KMS-11 (cell line): Measurements from ENCODE around the gene TP53I11.

ENCODE experiments used
- H2AFZ ChIP-seq: fragments of 200-600 bp; sonication (generic); 2 replicates; pipeline ENCODE4 v1.6.1; 2016; ENCODE audit warnings: antibody characterized with exemption, mixed run types, low read depth
- H3K27ac ChIP-seq: fragments of 200-600 bp; sonication (generic); 2 replicates; pipeline ENCODE4 v1.6.1; 2016; ENCODE audit warnings: mild to moderate bottlenecking, mixed run types
- H3K27me3 ChIP-seq: fragments of 200-600 bp; sonication (generic); 2 replicates; pipeline ENCODE4 v1.6.1; 2017; ENCODE audit warnings: mild to moderate bottlenecking, low read depth, mixed run types, moderate library complexity; ENCODE audit not compliant: insufficient read depth
- H3K36me3 ChIP-seq: fragments of 200-600 bp; sonication (generic); 2 replicates; pipeline ENCODE4 v1.6.1; 2017; ENCODE audit warnings: mild to moderate bottlenecking, mixed run types; ENCODE audit not compliant: insufficient read depth
- H3K4me1 ChIP-seq: fragments of 200-600 bp; sonication (generic); 2 replicates; pipeline ENCODE4 v1.6.1; 2016; ENCODE audit warnings: mild to moderate bottlenecking, low read depth, mixed run types; ENCODE audit not compliant: poor library complexity, severe bottlenecking
- H3K4me2 ChIP-seq: fragments of 200-600 bp; sonication (generic); 2 replicates; pipeline ENCODE4 v1.7.0; 2016; ENCODE audit warnings: mild to moderate bottlenecking, mixed run types
- H3K4me3 ChIP-seq: fragments of 200-600 bp; sonication (generic); IDR thresholded peaks from 2 replicates; pipeline ENCODE4 v1.6.1; 2017; ENCODE audit warnings: low read depth, low read length, mixed read lengths; ENCODE audit not compliant: insufficient read depth
- H3K79me2 ChIP-seq: fragments of 200-600 bp; sonication (generic); 2 replicates; pipeline ENCODE4 v1.6.1; 2016; ENCODE audit warnings: low read depth, mixed run types; ENCODE audit not compliant: insufficient read depth
- H3K9ac ChIP-seq: fragments of 200-600 bp; sonication (generic); 2 replicates; pipeline ENCODE4 v1.6.1; 2016; ENCODE audit warnings: mild to moderate bottlenecking, mixed run types
- H4K20me1 ChIP-seq: fragments of 200-600 bp; sonication (generic); 2 replicates; pipeline ENCODE4 v1.6.1; 2016; ENCODE audit warnings: mild to moderate bottlenecking, mixed run types; ENCODE audit not compliant: insufficient read depth
- TF ChIP-seq, protein P1 (sequence below): fragments of 200-600 bp; sonication (generic); conservative IDR thresholded peaks from 2 replicates; pipeline ENCODE4 v1.6.1; 2017; ENCODE audit warnings: low read depth, mild to moderate bottlenecking, antibody characterized with exemption, low read length, moderate library complexity, mixed read lengths

Gene TP53I11

DNA sequence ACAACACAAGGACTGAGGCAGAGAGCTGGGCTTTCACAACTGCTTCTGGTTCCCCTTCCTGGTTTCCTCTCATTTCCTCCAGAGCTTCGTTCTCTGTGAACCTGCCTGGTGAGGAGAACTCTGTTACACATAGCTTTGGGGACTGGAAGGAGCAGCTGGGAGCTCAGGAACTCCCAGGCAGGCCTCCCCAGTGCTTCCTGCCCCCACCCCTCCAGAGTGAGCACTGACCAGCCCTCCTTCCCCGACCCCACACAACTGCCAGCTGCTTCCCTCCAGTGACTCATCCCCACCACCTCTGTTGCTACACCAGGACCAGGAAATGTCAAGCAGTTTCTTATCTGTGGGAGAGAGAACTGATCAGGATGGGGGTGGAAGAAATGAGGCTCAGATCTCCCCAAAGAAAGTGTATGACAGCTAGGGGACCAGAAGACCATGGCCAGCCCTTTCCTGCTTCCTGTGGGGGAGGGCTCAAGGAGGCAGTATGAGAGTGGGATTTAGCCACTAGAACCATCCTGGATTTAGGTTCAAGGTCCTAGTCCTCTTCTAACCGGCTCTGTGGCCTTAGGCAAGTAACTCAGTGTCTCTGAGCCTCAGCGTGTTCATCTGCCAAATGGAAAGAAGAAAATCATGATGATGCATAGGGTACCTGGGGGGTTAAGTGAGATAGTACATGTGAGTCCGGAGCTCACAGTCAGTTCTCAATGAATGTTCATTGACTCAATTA lies 4.5 kb upstream of the TP53I11 start:
- no peaks in the 10 kb centered on the region for H3K79me2 ChIP-seq
- no peaks in the 10 kb centered on the region for H3K4me1 ChIP-seq
- no peaks in the 10 kb centered on the region for H4K20me1 ChIP-seq
- H3K27me3 ChIP-seq = no peaks in the 10 kb centered on the region; the same call in 1 of the 2 replicates
- H3K27ac ChIP-seq = no peak overlapping the region
- H3K4me2 ChIP-seq = no peak overlapping the region
- no peak overlapping the region for H3K4me3 ChIP-seq
- TF ChIP-seq, protein P1, sequence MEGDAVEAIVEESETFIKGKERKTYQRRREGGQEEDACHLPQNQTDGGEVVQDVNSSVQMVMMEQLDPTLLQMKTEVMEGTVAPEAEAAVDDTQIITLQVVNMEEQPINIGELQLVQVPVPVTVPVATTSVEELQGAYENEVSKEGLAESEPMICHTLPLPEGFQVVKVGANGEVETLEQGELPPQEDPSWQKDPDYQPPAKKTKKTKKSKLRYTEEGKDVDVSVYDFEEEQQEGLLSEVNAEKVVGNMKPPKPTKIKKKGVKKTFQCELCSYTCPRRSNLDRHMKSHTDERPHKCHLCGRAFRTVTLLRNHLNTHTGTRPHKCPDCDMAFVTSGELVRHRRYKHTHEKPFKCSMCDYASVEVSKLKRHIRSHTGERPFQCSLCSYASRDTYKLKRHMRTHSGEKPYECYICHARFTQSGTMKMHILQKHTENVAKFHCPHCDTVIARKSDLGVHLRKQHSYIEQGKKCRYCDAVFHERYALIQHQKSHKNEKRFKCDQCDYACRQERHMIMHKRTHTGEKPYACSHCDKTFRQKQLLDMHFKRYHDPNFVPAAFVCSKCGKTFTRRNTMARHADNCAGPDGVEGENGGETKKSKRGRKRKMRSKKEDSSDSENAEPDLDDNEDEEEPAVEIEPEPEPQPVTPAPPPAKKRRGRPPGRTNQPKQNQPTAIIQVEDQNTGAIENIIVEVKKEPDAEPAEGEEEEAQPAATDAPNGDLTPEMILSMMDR = no peak
- H3K36me3 ChIP-seq = no peaks in the 10 kb centered on the region
- no peak overlapping the region for H3K9ac ChIP-seq
- H2AFZ ChIP-seq = no peak overlapping the region

DNA sequence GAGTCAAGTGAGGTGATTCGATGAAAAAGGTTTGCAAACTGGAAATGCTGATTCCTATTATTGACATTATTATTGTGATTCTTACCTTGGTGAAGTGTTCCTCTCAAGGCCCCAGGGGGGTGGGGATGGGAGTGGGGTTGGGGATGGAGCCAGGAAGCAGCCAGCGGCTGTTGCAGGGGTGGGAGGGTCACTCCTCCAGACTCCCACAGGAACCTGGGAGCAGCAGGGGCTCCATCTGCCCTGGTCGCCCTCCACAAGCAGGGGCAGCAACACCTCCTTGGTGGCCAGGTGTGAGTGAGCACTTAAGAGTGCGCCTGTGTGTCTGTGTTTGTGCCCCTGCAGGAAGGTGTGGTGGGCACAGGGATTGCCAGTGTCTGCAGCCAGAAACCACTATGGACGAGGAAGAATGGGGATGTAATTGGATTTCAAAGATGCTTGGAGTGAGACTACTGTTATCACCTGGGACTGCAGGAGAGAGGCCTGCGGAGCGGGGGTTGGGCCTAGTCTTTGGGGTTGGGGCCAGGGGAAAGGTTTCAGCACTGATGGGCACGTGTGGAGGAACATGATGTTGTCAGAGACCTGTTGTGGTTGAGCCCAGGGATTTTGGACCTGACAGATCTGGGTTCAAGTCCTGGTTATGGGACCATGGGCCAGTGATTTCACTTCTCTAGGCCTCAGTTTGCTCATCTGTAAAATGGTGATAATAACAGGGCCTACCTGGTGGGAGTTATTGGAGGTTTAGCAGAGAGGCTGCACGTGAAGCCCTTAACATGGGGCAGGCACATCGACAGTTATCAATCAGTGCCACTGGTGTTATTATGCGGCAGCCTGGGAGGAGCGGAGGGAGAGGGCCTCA lies 3.6 kb upstream of the TP53I11 start:
- H3K27ac ChIP-seq = no peak overlapping the region
- no peak overlapping the region for H2AFZ ChIP-seq

DNA sequence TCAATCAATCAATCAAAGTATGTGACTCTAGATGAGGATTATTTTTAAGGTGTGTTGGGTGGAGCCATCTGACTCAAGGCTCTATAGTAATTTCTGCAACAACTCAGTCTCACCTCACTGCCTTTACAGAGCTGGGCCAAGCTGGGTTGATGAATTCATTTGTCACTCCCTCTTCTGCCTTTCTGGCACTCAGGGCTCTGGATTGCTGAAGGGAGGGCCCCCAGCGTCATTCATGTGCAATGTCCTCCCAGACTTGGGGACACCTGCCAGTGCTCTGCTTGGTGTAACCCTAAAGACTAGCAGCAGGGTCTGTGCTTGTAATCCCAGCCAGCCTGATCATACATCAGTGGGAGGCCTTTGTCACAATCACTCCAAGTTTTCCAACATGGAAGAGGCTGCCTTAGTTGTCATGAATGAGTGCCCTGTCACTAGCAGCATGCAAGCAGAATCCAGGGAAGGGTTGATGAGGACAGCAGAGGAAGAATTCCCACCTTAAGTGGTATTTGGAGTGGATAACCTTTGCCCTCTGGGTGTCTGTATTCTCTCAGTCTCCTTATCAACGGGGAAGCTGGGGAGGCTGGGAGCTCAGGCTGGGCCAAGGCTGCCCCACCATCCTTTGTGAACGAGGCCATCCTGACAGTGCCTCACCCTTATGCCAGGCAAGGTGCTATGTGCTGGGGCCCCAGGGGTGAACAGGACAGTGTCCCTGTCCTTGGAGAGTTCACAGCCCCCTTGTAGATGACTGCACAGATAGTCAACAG lies 2.0 kb upstream of the TP53I11 start:
- H3K27ac ChIP-seq = no peak overlapping the region
- no peak overlapping the region for H2AFZ ChIP-seq
- H4K20me1 ChIP-seq = no peaks in the 10 kb centered on the region
- no peak overlapping the region for H3K9ac ChIP-seq
- H3K4me2 ChIP-seq = no peak overlapping the region
- H3K4me1 ChIP-seq = no peaks in the 10 kb centered on the region
- no peaks in the 10 kb centered on the region; the same call in 1 of the 2 replicates for H3K27me3 ChIP-seq
- no peaks in the 10 kb centered on the region for H3K36me3 ChIP-seq
- no peaks in the 10 kb centered on the region for H3K79me2 ChIP-seq
- H3K4me3 ChIP-seq = no peak overlapping the region
- TF ChIP-seq, protein P1 = no peak

More for the DNA sequence above, 3.6 kb upstream of the TP53I11 start:
- H3K9ac ChIP-seq = no peak overlapping the region
- no peaks in the 10 kb centered on the region for H3K36me3 ChIP-seq
- H3K27me3 ChIP-seq = no peaks in the 10 kb centered on the region; the same call in 1 of the 2 replicates
- no peaks in the 10 kb centered on the region for H3K4me1 ChIP-seq
- H3K4me2 ChIP-seq = no peak overlapping the region
- H3K79me2 ChIP-seq = no peaks in the 10 kb centered on the region
- H4K20me1 ChIP-seq = no peaks in the 10 kb centered on the region
- no peak overlapping the region for H3K4me3 ChIP-seq
- TF ChIP-seq, protein P1 = no peak

DNA sequence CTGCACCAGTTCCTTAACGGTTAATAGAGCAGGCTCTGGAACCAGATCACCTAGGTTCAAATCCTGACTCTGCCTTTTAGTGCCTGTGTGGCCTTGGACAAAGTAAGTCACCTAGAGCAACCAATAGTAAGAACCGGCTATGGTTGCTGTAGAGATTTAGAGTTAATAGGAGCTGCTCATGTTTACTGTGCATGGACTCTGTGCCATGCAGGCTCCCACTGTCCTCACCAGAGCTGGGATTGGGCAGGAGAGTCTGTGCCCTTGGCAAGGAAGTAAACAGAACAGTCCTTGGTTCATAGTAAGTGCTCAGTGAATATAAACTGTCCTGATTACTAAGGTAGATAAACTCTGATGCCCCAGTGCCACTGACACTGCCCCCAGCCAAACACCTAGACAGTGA lies 1.4 kb upstream of the TP53I11 start:
- Histone ChIP-seq H3K4me2 (no peak overlapping the region), H3K4me1 (no peaks in the 10 kb centered on the region), H4K20me1 (no peaks in the 10 kb centered on the region), H3K27me3 (no peaks in the 10 kb centered on the region; the same call in 1 of the 2 replicates), H3K36me3 (no peaks in the 10 kb centered on the region), H2AFZ (no peak overlapping the region), H3K4me3 (no peak overlapping the region), H3K9ac (no peak overlapping the region), H3K27ac (no peak overlapping the region), H3K79me2 (no peaks in the 10 kb centered on the region)
- TF ChIP-seq, protein P1 = no peak
